GM23338 (cell line): ENCODE measurements around the gene HSPA14. TPM values are rescaled to one million over a fixed set of nuclear protein-coding genes. Genes with fewer than 3 reads are reported as not detected.

Source experiments
- ATAC-seq: fragments of 200-7000 bp; cut with Tn5 transposase; 3 replicates; pipeline ENCODE4 v1.9.1; 2020
- DNase-seq: peaks from one replicate; pipeline ENCODE4 v3.0.0-alpha.2; 2015; ENCODE audit warnings: low spot score
- H2AFZ ChIP-seq: fragments of 200-600 bp; sonication (generic); 2 replicates; pipeline ENCODE4 v1.8.0; 2016; ENCODE audit warnings: antibody characterized with exemption, mild to moderate bottlenecking, moderate library complexity
- H3F3A ChIP-seq: fragments of 200-600 bp; sonication (generic); replicated peaks from 2 replicates; pipeline ENCODE4 v1.8.0; 2017; ENCODE audit warnings: antibody characterized with exemption, mixed run types, low read depth
- H3K27ac ChIP-seq: fragments of 200-600 bp; sonication (generic); 2 replicates; pipeline ENCODE4 v1.6.1; 2016; ENCODE audit warnings: low read depth
- H3K27me3 ChIP-seq: fragments of 200-600 bp; sonication (generic); 2 replicates; pipeline ENCODE4 v1.8.0; 2016; ENCODE audit warnings: mild to moderate bottlenecking, mixed run types, moderate library complexity; ENCODE audit not compliant: insufficient read depth
- H3K36me3 ChIP-seq: fragments of 200-600 bp; sonication (generic); 2 replicates; pipeline ENCODE4 v1.8.0; 2016; ENCODE audit warnings: mild to moderate bottlenecking; ENCODE audit not compliant: insufficient read depth
- H3K4me1 ChIP-seq: fragments of 200-600 bp; sonication (generic); 2 replicates; pipeline ENCODE4 v1.8.0; 2016; ENCODE audit warnings: mild to moderate bottlenecking, moderate library complexity; ENCODE audit not compliant: insufficient read depth
- H3K4me2 ChIP-seq: fragments of 200-600 bp; sonication (generic); 2 replicates; pipeline ENCODE4 v1.7.1; 2017; ENCODE audit warnings: mixed run types
- H3K4me3 ChIP-seq: fragments of 200-600 bp; sonication (generic); 2 replicates; pipeline ENCODE4 v1.6.1; 2016; ENCODE audit warnings: mixed run types
- H3K79me2 ChIP-seq: fragments of 200-600 bp; sonication (generic); replicated peaks from 2 replicates; pipeline ENCODE4 v1.8.0; 2017; ENCODE audit warnings: mild to moderate bottlenecking; ENCODE audit not compliant: insufficient read depth
- H3K9me2 ChIP-seq: fragments of 200-600 bp; sonication (generic); 2 replicates; pipeline ENCODE4 v1.8.0; 2017; ENCODE audit not compliant: insufficient read depth
- H4K20me1 ChIP-seq: fragments of 200-600 bp; sonication (generic); replicated peaks from 2 replicates; pipeline ENCODE4 v1.8.0; 2017; ENCODE audit warnings: mild to moderate bottlenecking; ENCODE audit not compliant: insufficient read depth
- H3K27ac Mint-ChIP-seq: 2 replicates; pipeline ENCODE4 v1.8.0; 2020; ENCODE audit warnings: inconsistent platforms, mild to moderate bottlenecking, moderate library complexity, mixed read lengths
- H3K27me3 Mint-ChIP-seq: 3 replicates; pipeline ENCODE4 v1.8.0; 2022; ENCODE audit warnings: low read depth, mild to moderate bottlenecking, moderate library complexity, mixed read lengths, inconsistent platforms; ENCODE audit not compliant: insufficient read depth, poor library complexity
- H3K36me3 Mint-ChIP-seq: 3 replicates; pipeline ENCODE4 v1.8.0; 2021; ENCODE audit warnings: low read depth, mild to moderate bottlenecking, inconsistent platforms, moderate library complexity, mixed read lengths
- H3K4me1 Mint-ChIP-seq: 3 replicates; pipeline ENCODE4 v1.8.0; 2020; ENCODE audit warnings: mild to moderate bottlenecking, inconsistent platforms, mixed read lengths
- H3K4me3 Mint-ChIP-seq: 3 replicates; pipeline ENCODE4 v1.8.0; 2021; ENCODE audit warnings: moderate library complexity, mild to moderate bottlenecking, inconsistent platforms, mixed read lengths
- H3K9me3 Mint-ChIP-seq: 3 replicates; pipeline ENCODE4 v1.8.0; 2020; ENCODE audit warnings: moderate library complexity, mild to moderate bottlenecking, inconsistent platforms, mixed read lengths
- EZH2 ChIP-seq: fragments of 200-600 bp; sonication (generic); IDR thresholded peaks from one replicate; pipeline ENCODE4 v1.8.0; 2017; ENCODE audit warnings: antibody characterized with exemption, mild to moderate bottlenecking, low read depth; ENCODE audit not compliant: unreplicated experiment
- EZH2phosphoT487 ChIP-seq: fragments of 200-600 bp; sonication (generic); IDR thresholded peaks from one replicate; pipeline ENCODE4 v1.8.1; 2018; ENCODE audit warnings: antibody characterized with exemption; ENCODE audit not compliant: unreplicated experiment
- JUNB ChIP-seq: IDR thresholded peaks from one replicate; pipeline ENCODE4 v1.6.1; 2016; ENCODE audit warnings: antibody characterized with exemption; ENCODE audit not compliant: unreplicated experiment
- NANOG ChIP-seq: IDR thresholded peaks from 2 replicates; pipeline ENCODE4 v1.6.1; 2016; ENCODE audit warnings: antibody characterized with exemption, borderline replicate concordance
- POLR2AphosphoS5 ChIP-seq: IDR thresholded peaks from 2 replicates; pipeline ENCODE4 v1.6.1; 2016; ENCODE audit warnings: antibody characterized with exemption, low read depth
- ZNF331 ChIP-seq: fragments of 250-450 bp; sonication (Bioruptor Pico); IDR thresholded peaks from 2 replicates; pipeline ENCODE4 v1.5.0; 2020; ENCODE audit warnings: low read depth, mild to moderate bottlenecking, moderate library complexity
- polyA plus RNA-seq: library from polyadenylated mRNA; unstranded; fragments of >200 nt; fragmentation: Nextera tagmentation; extraction: Ambion mirVana; gene quantifications from 2 replicates; pipeline ENCODE4 v1.2.1, GENCODE V29; 2016
- total RNA-seq: library from RNA; depleted of rRNA; stranded (reverse); fragments of >200 nt; shearing (Covaris generic); gene quantifications from 2 replicates; pipeline ENCODE4 v1.2.3, GENCODE V29; 2014
- TF ChIP-seq, protein P1 (sequence below): IDR thresholded peaks from 2 replicates; pipeline ENCODE4 v1.6.1; 2016; ENCODE audit warnings: antibody characterized with exemption
- TF ChIP-seq, protein P2 (sequence below): fragments of 250-450 bp; sonication (Bioruptor Pico); IDR thresholded peaks from 2 replicates; pipeline ENCODE4 v1.5.0; 2020; ENCODE audit warnings: mild to moderate bottlenecking, moderate library complexity
- TF ChIP-seq, protein P3 (sequence below): IDR thresholded peaks from one replicate; pipeline ENCODE4 v1.6.1; 2018; ENCODE audit warnings: antibody characterized with exemption; ENCODE audit not compliant: unreplicated experiment

Gene HSPA14
- total and polyA plus RNA-seq, 2 experiments from 2014 or later: 32.4 to 46.5 TPM

DNA sequence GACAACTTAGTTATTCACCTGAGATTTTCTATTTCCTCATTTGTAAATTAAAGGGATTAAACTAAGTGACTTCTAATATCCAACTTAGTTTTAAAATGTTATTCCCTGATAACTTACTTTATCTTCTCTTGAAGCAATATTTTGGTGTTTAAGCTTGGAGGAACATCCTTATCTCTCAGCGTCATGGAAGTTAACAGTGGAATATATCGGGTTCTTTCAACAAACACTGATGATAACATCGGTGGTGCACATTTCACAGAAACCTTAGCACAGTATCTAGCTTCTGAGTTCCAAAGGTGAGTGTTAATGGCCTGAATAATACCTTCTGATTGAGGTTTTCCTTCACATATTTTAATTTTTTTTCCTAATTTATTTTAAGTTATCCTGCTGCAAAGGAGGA lies 14.1 kb downstream of the HSPA14 start:
- 0 out of 2 replicates have a peak, but pooled peaks cover 10% of the 10 kb centered on the region for H3K36me3 ChIP-seq
- TF ChIP-seq, protein P1, sequence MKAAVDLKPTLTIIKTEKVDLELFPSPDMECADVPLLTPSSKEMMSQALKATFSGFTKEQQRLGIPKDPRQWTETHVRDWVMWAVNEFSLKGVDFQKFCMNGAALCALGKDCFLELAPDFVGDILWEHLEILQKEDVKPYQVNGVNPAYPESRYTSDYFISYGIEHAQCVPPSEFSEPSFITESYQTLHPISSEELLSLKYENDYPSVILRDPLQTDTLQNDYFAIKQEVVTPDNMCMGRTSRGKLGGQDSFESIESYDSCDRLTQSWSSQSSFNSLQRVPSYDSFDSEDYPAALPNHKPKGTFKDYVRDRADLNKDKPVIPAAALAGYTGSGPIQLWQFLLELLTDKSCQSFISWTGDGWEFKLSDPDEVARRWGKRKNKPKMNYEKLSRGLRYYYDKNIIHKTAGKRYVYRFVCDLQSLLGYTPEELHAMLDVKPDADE: no peak
- TF ChIP-seq, protein P2, sequence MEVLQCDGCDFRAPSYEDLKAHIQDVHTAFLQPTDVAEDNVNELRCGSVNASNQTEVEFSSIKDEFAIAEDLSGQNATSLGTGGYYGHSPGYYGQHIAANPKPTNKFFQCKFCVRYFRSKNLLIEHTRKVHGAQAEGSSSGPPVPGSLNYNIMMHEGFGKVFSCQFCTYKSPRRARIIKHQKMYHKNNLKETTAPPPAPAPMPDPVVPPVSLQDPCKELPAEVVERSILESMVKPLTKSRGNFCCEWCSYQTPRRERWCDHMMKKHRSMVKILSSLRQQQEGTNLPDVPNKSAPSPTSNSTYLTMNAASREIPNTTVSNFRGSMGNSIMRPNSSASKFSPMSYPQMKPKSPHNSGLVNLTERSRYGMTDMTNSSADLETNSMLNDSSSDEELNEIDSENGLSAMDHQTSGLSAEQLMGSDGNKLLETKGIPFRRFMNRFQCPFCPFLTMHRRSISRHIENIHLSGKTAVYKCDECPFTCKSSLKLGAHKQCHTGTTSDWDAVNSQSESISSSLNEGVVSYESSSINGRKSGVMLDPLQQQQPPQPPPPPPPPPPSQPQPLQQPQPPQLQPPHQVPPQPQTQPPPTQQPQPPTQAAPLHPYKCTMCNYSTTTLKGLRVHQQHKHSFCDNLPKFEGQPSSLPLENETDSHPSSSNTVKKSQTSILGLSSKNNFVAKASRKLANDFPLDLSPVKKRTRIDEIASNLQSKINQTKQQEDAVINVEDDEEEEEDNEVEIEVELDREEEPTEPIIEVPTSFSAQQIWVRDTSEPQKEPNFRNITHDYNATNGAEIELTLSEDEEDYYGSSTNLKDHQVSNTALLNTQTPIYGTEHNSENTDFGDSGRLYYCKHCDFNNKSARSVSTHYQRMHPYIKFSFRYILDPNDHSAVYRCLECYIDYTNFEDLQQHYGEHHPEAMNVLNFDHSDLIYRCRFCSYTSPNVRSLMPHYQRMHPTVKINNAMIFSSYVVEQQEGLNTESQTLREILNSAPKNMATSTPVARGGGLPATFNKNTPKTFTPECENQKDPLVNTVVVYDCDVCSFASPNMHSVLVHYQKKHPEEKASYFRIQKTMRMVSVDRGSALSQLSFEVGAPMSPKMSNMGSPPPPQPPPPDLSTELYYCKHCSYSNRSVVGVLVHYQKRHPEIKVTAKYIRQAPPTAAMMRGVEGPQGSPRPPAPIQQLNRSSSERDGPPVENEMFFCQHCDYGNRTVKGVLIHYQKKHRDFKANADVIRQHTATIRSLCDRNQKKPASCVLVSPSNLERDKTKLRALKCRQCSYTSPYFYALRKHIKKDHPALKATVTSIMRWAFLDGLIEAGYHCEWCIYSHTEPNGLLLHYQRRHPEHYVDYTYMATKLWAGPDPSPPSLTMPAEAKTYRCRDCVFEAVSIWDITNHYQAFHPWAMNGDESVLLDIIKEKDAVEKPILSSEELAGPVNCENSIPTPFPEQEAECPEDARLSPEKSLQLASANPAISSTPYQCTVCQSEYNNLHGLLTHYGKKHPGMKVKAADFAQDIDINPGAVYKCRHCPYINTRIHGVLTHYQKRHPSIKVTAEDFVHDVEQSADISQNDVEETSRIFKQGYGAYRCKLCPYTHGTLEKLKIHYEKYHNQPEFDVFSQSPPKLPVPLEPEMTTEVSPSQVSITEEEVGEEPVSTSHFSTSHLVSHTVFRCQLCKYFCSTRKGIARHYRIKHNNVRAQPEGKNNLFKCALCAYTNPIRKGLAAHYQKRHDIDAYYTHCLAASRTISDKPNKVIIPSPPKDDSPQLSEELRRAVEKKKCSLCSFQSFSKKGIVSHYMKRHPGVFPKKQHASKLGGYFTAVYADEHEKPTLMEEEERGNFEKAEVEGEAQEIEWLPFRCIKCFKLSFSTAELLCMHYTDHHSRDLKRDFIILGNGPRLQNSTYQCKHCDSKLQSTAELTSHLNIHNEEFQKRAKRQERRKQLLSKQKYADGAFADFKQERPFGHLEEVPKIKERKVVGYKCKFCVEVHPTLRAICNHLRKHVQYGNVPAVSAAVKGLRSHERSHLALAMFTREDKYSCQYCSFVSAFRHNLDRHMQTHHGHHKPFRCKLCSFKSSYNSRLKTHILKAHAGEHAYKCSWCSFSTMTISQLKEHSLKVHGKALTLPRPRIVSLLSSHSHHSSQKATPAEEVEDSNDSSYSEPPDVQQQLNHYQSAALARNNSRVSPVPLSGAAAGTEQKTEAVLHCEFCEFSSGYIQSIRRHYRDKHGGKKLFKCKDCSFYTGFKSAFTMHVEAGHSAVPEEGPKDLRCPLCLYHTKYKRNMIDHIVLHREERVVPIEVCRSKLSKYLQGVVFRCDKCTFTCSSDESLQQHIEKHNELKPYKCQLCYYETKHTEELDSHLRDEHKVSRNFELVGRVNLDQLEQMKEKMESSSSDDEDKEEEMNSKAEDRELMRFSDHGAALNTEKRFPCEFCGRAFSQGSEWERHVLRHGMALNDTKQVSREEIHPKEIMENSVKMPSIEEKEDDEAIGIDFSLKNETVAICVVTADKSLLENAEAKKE (CRISPR knock-in tag): no peak
- H3K4me1 ChIP-seq: no peaks in the 10 kb centered on the region
- DNase-seq (no peak), ATAC-seq (no peak)
- H3K4me2 ChIP-seq: no peak overlapping the region
- Mint-ChIP-seq H3K9me3 (no peaks in the 10 kb centered on the region), H3K4me3 (no peak overlapping the region), H3K27ac (no peak overlapping the region), H3K4me1 (no peaks in the 10 kb centered on the region), H3K27me3 (no peaks in the 10 kb centered on the region), H3K36me3 (peaks cover 20% of the 10 kb centered on the region; the same call in 2 of the 3 replicates)
- no peak overlapping the region for H3K4me3 ChIP-seq
- no peak overlapping the region for H3K27ac ChIP-seq
- H4K20me1 ChIP-seq: 0 out of 2 replicates have a peak, but pooled peaks cover 6% of the 10 kb centered on the region
- no peak overlapping the region for H2AFZ ChIP-seq
- no peaks in the 10 kb centered on the region for H3K27me3 ChIP-seq
- H3K9me2 ChIP-seq: no peaks in the 10 kb centered on the region
- no peaks in the 10 kb centered on the region for H3F3A ChIP-seq
- no peaks in the 10 kb centered on the region for H3K79me2 ChIP-seq

DNA sequence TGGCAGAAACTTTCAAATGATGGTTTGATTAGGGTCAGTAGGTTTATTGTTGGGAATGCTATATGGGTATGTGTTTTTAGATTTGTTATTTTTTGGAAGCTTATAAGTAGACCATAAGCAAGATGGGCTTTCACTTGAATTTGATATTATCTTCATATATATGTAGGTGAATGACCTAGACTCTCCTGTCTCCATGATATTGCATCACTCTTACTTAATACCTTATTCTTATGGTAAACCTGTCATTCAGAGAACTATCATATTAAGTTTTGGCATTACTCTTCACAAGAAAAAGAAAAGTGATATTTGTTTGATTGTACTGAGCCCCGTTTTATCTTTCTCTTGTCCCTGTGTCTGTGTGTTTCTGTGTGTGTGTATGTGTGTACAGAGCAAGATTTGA lies 17.3 kb downstream of the HSPA14 start:
- DNase-seq (no peak), ATAC-seq (no peak)
- no peaks in the 10 kb centered on the region for H3K79me2 ChIP-seq
- no peak overlapping the region for H3K4me3 Mint-ChIP-seq
- peaks cover 10% of the 10 kb centered on the region; the same call in 1 of the 2 replicates for H3K36me3 ChIP-seq
- H3K36me3 Mint-ChIP-seq: peaks cover 31% of the 10 kb centered on the region
- no peak overlapping the region for H3K4me3 ChIP-seq
- H3K27me3 Mint-ChIP-seq: peaks cover 2% of the 10 kb centered on the region
- no peaks in the 10 kb centered on the region for H3F3A ChIP-seq
- H3K4me2 ChIP-seq: no peak overlapping the region
- no peaks in the 10 kb centered on the region for H3K9me3 Mint-ChIP-seq
- no peak overlapping the region for H2AFZ ChIP-seq
- H3K27me3 ChIP-seq: no peaks in the 10 kb centered on the region
- H3K27ac ChIP-seq: no peak overlapping the region
- H3K9me2 ChIP-seq: no peaks in the 10 kb centered on the region
- no peaks in the 10 kb centered on the region for H3K4me1 Mint-ChIP-seq
- H3K27ac Mint-ChIP-seq: no peak overlapping the region
- no peaks in the 10 kb centered on the region for H4K20me1 ChIP-seq
- no peaks in the 10 kb centered on the region for H3K4me1 ChIP-seq
- TF ChIP-seq EZH2 (no peak), POLR2AphosphoS5 (no peak), NANOG (no peak), ZNF331 (CRISPR knock-in tag) (no peak), JUNB (no peak), EZH2phosphoT487 (no peak)
- TF ChIP-seq, protein P3, sequence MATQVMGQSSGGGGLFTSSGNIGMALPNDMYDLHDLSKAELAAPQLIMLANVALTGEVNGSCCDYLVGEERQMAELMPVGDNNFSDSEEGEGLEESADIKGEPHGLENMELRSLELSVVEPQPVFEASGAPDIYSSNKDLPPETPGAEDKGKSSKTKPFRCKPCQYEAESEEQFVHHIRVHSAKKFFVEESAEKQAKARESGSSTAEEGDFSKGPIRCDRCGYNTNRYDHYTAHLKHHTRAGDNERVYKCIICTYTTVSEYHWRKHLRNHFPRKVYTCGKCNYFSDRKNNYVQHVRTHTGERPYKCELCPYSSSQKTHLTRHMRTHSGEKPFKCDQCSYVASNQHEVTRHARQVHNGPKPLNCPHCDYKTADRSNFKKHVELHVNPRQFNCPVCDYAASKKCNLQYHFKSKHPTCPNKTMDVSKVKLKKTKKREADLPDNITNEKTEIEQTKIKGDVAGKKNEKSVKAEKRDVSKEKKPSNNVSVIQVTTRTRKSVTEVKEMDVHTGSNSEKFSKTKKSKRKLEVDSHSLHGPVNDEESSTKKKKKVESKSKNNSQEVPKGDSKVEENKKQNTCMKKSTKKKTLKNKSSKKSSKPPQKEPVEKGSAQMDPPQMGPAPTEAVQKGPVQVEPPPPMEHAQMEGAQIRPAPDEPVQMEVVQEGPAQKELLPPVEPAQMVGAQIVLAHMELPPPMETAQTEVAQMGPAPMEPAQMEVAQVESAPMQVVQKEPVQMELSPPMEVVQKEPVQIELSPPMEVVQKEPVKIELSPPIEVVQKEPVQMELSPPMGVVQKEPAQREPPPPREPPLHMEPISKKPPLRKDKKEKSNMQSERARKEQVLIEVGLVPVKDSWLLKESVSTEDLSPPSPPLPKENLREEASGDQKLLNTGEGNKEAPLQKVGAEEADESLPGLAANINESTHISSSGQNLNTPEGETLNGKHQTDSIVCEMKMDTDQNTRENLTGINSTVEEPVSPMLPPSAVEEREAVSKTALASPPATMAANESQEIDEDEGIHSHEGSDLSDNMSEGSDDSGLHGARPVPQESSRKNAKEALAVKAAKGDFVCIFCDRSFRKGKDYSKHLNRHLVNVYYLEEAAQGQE: no peak
